Measurements from ENCODE around the gene RAPGEF5.
"Not testable (repeated sequence)": the region's sequence is repeated elsewhere in the genome, so short reads cannot be mapped to it uniquely, and the experiment has no call there.

Gene RAPGEF5

GRCh38 chr7:22110227-22110839, 246.6 kb downstream of the RAPGEF5 start:
- peak; percentile 53 for DNase-seq

GRCh38 chr7:22109761-22110160, 247.2 kb downstream of the RAPGEF5 start:
- DNase-seq, result no peak

GRCh38 chr7:22108151-22108845, 248.7 kb downstream of the RAPGEF5 start:
- DNase-seq, result no peak

- DNase-seq, result no peak
Observed at GRCh38 chr7:22105550-22105949, 251.4 kb downstream of the RAPGEF5 start.

GRCh38 chr7:22094413-22095342, 262.3 kb downstream of the RAPGEF5 start:
- DNase-seq, result no peak

- no peak for DNase-seq
Observed at GRCh38 chr7:22093936-22094335, 263.0 kb downstream of the RAPGEF5 start.

- no peak for DNase-seq
Observed at GRCh38 chr7:22093001-22093400, 264.0 kb downstream of the RAPGEF5 start.

- not testable (repeated sequence) for DNase-seq
Observed at GRCh38 chr7:22090958-22091525, 265.9 kb downstream of the RAPGEF5 start.

- DNase-seq, result no peak
Observed at GRCh38 chr7:22090512-22090911, 266.4 kb downstream of the RAPGEF5 start.

GRCh38 chr7:22090107-22090506, 266.8 kb downstream of the RAPGEF5 start:
- DNase-seq, result no peak

- no peak for DNase-seq
Observed at GRCh38 chr7:22088827-22089226, 268.1 kb downstream of the RAPGEF5 start.

GRCh38 chr7:22087861-22088260, 269.1 kb downstream of the RAPGEF5 start:
- DNase-seq, result no peak

GRCh38 chr7:22083704-22084240, 273.2 kb downstream of the RAPGEF5 start:
- no peak for DNase-seq

- DNase-seq, result peak; percentile 77
Observed at GRCh38 chr7:22082886-22083703, 273.9 kb downstream of the RAPGEF5 start.

GRCh38 chr7:22082553-22082885, 274.4 kb downstream of the RAPGEF5 start:
- DNase-seq, result no peak

- not testable (repeated sequence) for DNase-seq
Observed at GRCh38 chr7:22080219-22080618, 276.7 kb downstream of the RAPGEF5 start.

- DNase-seq, result not testable (repeated sequence)
Observed at GRCh38 chr7:22078872-22079271, 278.1 kb downstream of the RAPGEF5 start.

- no peak for DNase-seq
Observed at GRCh38 chr7:22075561-22075960, 281.4 kb downstream of the RAPGEF5 start.

- no peak for DNase-seq
Observed at GRCh38 chr7:22074897-22075296, 282.1 kb downstream of the RAPGEF5 start.

Measured in activated T-cell treated with anti-CD3 and anti-CD28 coated beads for 4 hours (primary cell).